HG03025 (cell line): ENCODE measurements around the gene POLE.

Experiments
- ATAC-seq: cut with Tn5 transposase; IDR thresholded peaks from one replicate; pipeline ENCODE4 v1.9.1; 2021; ENCODE audit warnings: mild to moderate bottlenecking, moderate library complexity; ENCODE audit not compliant: unreplicated experiment, low FRiP score

Gene POLE

GRCh38 chr12:132583411-132583710, 103.8 kb downstream of the POLE start:
- ATAC-seq: no peak

- ATAC-seq: no peak
Observed at GRCh38 chr12:132582582-132583410, 104.3 kb downstream of the POLE start.

- no peak for ATAC-seq
Observed at GRCh38 chr12:132582058-132582420, 105.1 kb downstream of the POLE start.

- no peak for ATAC-seq
Observed at GRCh38 chr12:132581348-132582057, 105.6 kb downstream of the POLE start.

- ATAC-seq: no peak
Observed at GRCh38 chr12:132580701-132581292, 106.3 kb downstream of the POLE start.

GRCh38 chr12:132579744-132580143, 107.4 kb downstream of the POLE start:
- ATAC-seq: no peak

- no peak for ATAC-seq
Observed at GRCh38 chr12:132578826-132579225, 108.3 kb downstream of the POLE start.

DNA sequence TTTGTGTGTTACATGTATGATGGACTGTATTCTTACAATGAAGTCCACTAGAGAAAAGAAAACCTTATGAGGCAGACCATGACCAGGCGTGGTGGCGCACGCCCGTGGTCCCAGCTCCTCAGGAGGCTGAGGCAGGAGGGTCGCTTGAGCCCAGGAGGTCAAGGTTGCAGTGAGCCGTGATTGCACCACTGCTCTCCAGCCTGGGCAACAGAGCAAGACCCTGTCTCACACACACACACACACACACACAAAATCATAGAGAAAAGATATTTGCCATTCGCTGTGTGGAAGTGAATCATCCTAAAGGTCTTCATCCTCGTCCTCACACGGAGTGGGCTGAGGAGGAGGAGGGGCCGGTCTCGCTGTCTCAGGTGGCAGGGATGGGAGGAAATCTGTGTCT, 109.0 kb downstream of the POLE start:
- ATAC-seq: no peak

GRCh38 chr12:132577191-132577920, 109.8 kb downstream of the POLE start:
- no peak for ATAC-seq

- ATAC-seq: no peak
Observed at GRCh38 chr12:132576701-132577100, 110.4 kb downstream of the POLE start.

GRCh38 chr12:132575661-132576060, 111.5 kb downstream of the POLE start:
- no peak for ATAC-seq

DNA sequence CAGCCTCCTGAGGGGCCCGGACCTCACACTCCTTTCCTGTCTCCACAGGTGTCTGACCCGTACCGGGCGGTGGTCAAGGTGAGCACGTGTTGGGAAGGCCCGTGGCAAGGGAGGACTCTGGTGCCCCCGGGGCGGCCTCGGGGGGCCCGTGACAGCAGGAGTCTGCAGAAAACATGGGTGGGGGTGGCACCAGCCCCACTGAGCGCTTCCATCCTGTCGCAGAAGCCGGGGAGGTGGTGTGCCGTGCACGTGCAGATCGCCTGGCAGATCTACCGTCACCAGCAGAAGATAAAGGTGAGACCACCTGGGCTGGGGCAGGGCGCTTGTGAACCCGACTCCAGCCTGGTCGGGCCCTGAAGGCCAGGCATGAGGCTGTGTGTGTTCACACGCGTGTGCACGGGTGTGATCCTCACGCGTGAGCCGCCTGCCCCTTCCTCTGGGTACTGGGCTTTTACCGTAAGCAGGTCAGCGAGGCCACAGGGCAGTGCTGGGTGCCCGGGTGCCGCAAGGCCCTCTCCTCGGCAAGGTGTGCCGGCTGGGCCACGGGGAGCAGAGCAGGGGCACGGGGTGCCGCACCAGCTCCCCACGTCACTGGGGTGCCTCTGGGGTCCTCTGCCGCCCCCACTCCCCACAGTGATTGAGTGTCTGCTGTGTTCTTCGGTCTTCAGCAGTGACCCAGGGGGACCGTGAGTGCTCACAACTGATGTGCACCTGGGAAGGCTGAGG, 112.7 kb downstream of the POLE start:
- ATAC-seq: no peak
